Mesothelial cell of epicardium (in vitro differentiated cells): Measurements from ENCODE around the gene CNGA3. TPM values are rescaled to one million over a fixed set of nuclear protein-coding genes. Genes with fewer than 3 reads are reported as not detected.

Experiments used
- DNase-seq, 2 experiments: peaks; one replicate each; pipeline ENCODE4 v3.0.0; 2021; ENCODE audit warnings: low spot score in 2 of 2; ENCODE audit not compliant: unreplicated experiment in 2 of 2
- H3K27ac Mint-ChIP-seq: 2 replicates; pipeline ENCODE4 v1.8.0; 2021; ENCODE audit warnings: mixed read lengths
- H3K27me3 Mint-ChIP-seq: 2 replicates; pipeline ENCODE4 v1.8.0; 2021; ENCODE audit warnings: low read depth, mixed read lengths
- H3K36me3 Mint-ChIP-seq: 2 replicates; pipeline ENCODE4 v1.8.0; 2021; ENCODE audit warnings: mixed read lengths
- H3K4me1 Mint-ChIP-seq: 2 replicates; pipeline ENCODE4 v1.8.0; 2021; ENCODE audit warnings: mixed read lengths
- H3K4me3 Mint-ChIP-seq: 2 replicates; pipeline ENCODE4 v1.8.0; 2021; ENCODE audit warnings: mild to moderate bottlenecking, moderate library complexity, mixed read lengths
- H3K9me3 Mint-ChIP-seq: 2 replicates; pipeline ENCODE4 v1.8.0; 2021; ENCODE audit warnings: mixed read lengths
- CTCF ChIP-seq: fragments of 200-600 bp; sonication (generic); IDR thresholded peaks from one replicate; pipeline ENCODE4 v1.5.0; 2021; ENCODE audit warnings: antibody characterized with exemption; ENCODE audit not compliant: unreplicated experiment
- total RNA-seq: library from RNA; stranded (reverse); gene quantifications from 3 replicates; pipeline ENCODE4 v1.2.1, GENCODE V29; 2021

CNGA3 gene
- total RNA-seq = not detected in 3 replicates

GRCh38 chr2:98346311-98347236 lies at the start of gene CNGA3:
Gene CNGA3, plus strand, starts transcription at chr2:98346456. Its CDS starts 23,520 bp downstream, at chr2:98369976.
- Mint-ChIP-seq H3K9me3 (peaks cover 4% of the 10 kb centered on the region), H3K27ac (no peak within 1 kb of the TSS), H3K4me1 (peaks cover 5% of the 10 kb centered on the region), H3K27me3 (peaks cover 96% of the 10 kb centered on the region), H3K4me3 (peak within 1 kb of the TSS; percentile 46), H3K36me3 (no peaks in the 10 kb centered on the region)
- TF ChIP-seq CTCF = no peak
- DNase-seq = peak in 1 of 2 experiments; percentile 78

- peaks cover 17% of the 10 kb centered on the region for H3K27me3 Mint-ChIP-seq
- no peak overlapping the region for H3K27ac Mint-ChIP-seq
- DNase-seq = no peak
- no peak for TF ChIP-seq CTCF
- H3K9me3 Mint-ChIP-seq = no peaks in the 10 kb centered on the region
- no peaks in the 10 kb centered on the region for H3K36me3 Mint-ChIP-seq
- H3K4me1 Mint-ChIP-seq = no peaks in the 10 kb centered on the region
- H3K4me3 Mint-ChIP-seq = no peak overlapping the region
Observed at GRCh38 chr2:98297817-98298682, 48.2 kb upstream of the CNGA3 start.

DNA sequence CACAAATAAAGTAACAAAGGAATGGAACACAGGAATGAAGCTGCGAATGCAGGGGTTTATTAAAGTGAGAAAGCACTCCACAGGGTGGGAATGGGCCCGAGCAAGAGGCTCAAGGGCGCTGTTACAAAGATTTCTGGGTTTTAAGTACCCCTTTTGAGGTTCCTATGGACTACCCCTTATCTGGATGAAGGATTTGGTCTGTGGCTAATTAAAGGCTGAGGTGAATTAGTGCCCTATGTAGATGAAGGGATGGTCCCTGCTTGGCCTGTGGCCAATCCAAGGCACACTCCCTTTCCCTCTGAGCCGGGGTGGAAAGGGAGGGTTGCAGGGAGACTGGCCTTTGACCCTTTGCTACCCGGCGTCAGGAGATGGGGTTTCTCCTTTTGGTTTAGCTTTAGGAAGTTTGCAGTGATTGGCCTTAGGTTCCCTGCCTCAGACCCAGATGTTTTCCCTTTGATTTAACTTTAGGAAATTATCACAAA lies 47.5 kb upstream of the CNGA3 start:
- Mint-ChIP-seq H3K27ac (no peak overlapping the region), H3K4me3 (no peak overlapping the region), H3K36me3 (no peaks in the 10 kb centered on the region), H3K9me3 (no peaks in the 10 kb centered on the region), H3K27me3 (peaks cover 17% of the 10 kb centered on the region), H3K4me1 (no peaks in the 10 kb centered on the region)
- DNase-seq = no peak
- no peak for TF ChIP-seq CTCF

DNA sequence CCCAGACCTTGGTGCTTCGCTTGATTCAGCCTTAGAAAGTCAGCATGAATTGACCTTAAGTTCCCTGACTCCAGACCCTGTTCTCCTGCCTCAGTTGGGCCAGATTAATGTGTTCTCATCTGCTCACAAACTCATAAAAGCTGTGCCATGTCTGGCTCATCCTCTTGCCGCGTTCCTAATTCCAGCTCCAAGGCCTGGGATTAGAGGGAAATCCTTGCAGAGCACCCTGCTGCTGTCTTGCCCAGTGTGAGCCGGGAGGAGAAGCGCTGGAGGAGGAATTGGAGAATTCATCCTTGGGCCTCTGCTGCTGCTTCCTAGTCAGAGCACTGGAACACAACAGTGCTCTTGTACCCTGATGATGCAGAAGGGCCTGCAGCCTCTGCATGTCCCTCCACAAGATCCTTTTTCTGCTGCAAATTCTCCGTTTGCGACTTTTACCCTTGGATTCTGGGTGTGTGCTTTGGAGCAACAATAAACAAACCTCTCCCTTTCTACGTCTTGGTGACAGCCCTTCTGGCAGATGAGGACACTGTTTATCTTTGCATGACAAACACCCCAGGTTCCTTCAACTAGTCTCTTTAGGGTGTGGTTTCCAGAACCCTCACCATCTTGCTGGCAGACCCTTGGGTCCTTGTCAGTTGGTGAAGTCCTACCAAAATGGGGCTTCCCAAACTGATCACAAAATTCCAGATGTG lies 46.9 kb upstream of the CNGA3 start:
- no peak overlapping the region for H3K27ac Mint-ChIP-seq
- no peaks in the 10 kb centered on the region for H3K4me1 Mint-ChIP-seq
- no peaks in the 10 kb centered on the region for H3K9me3 Mint-ChIP-seq
- H3K4me3 Mint-ChIP-seq = no peak overlapping the region
- H3K27me3 Mint-ChIP-seq = peaks cover 20% of the 10 kb centered on the region
- H3K36me3 Mint-ChIP-seq = no peaks in the 10 kb centered on the region
- no peak for TF ChIP-seq CTCF
- DNase-seq = no peak

GRCh38 chr2:98300141-98300874 lies 45.9 kb upstream of the CNGA3 start:
- Mint-ChIP-seq H3K9me3 (no peaks in the 10 kb centered on the region), H3K27ac (no peak overlapping the region), H3K27me3 (peaks cover 23% of the 10 kb centered on the region), H3K4me3 (no peak overlapping the region), H3K4me1 (no peaks in the 10 kb centered on the region), H3K36me3 (no peaks in the 10 kb centered on the region)
- DNase-seq = no peak
- TF ChIP-seq CTCF = no peak
